Measurements from ENCODE around the gene CNTN1. TPM values are rescaled to one million over a fixed set of nuclear protein-coding genes. Genes with fewer than 3 reads are reported as not detected.

CNTN1 gene
- polyA plus RNA-seq, 1 donor (not counting 4 experiments of a cell fraction or from before 2014, with no cell fraction given): 19.0 TPM

DNA sequence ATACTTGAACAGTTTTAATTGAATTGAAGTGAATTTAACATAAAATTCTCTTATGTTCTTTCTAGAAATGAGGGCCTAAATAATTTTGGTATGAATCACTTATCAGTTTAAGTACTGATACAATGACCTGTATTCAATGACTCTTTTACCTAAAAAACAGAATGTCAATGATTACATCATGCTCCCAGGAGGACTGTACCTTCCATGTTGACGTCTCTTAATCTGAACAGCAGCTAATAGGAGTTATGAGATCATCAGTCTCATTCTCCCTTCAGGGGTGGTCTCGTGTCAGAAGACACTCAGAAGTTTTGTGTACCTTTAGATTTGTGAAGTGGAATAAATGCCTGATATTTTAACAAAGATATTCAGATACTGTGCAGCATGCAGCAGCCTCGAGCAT lies 206.3 kb downstream of the CNTN1 start:
- H3K79me2 ChIP-seq (ENCODE audit: control insufficient read depth, insufficient read depth, low read length): no peaks in the 10 kb centered on the region
- H3K4me3 ChIP-seq (ENCODE audit: control insufficient read depth in 2 of 3, extremely low read depth in 1 of 3, insufficient read depth in 2 of 3, low read depth in 1 of 3, low read length in 3 of 3): no peak overlapping the region
- peaks cover 9% of the 10 kb centered on the region for H3K4me1 ChIP-seq (ENCODE audit: control insufficient read depth, extremely low read depth, insufficient read depth, low read length)
- no peak for FAIRE-seq
- no peaks in the 10 kb centered on the region for H3K27me3 ChIP-seq (ENCODE audit: control insufficient read depth, extremely low read depth, insufficient read depth, low read length)
- no peak overlapping the region for H3K9ac ChIP-seq (ENCODE audit: control insufficient read depth, extremely low read depth, insufficient read depth, low read length)
- H3K36me3 ChIP-seq (ENCODE audit: control insufficient read depth in 2 of 2, extremely low read depth in 1 of 2, insufficient read depth in 2 of 2, low read length in 2 of 2): no peaks in the 10 kb centered on the region
- H3K9me3 ChIP-seq (ENCODE audit: control insufficient read depth, low read depth, low read length): no peaks in the 10 kb centered on the region
- dilution Hi-C loops (cut with MboI; ENCODE audit: extremely low pct_ligation_motif_present, low sequenced_read_pairs): no loop called here
- H2AFZ ChIP-seq (ENCODE audit: control insufficient read depth, low read length): no peak overlapping the region
- no peak for DNase-seq (ENCODE audit: low read depth, low spot score)
- H3K27ac ChIP-seq (ENCODE audit: control insufficient read depth, insufficient read depth, low read length): no peak overlapping the region
- H4K20me1 ChIP-seq (ENCODE audit: control insufficient read depth, extremely low read depth, insufficient read depth, low read length): no peaks in the 10 kb centered on the region
- TF ChIP-seq, protein P1, sequence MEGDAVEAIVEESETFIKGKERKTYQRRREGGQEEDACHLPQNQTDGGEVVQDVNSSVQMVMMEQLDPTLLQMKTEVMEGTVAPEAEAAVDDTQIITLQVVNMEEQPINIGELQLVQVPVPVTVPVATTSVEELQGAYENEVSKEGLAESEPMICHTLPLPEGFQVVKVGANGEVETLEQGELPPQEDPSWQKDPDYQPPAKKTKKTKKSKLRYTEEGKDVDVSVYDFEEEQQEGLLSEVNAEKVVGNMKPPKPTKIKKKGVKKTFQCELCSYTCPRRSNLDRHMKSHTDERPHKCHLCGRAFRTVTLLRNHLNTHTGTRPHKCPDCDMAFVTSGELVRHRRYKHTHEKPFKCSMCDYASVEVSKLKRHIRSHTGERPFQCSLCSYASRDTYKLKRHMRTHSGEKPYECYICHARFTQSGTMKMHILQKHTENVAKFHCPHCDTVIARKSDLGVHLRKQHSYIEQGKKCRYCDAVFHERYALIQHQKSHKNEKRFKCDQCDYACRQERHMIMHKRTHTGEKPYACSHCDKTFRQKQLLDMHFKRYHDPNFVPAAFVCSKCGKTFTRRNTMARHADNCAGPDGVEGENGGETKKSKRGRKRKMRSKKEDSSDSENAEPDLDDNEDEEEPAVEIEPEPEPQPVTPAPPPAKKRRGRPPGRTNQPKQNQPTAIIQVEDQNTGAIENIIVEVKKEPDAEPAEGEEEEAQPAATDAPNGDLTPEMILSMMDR (optimal IDR thresholded peaks at IDR 0.05 in 1 of 3, IDR thresholded peaks at IDR 0.05 in 1 of 3, conservative IDR thresholded peaks at IDR 0.05 in 1 of 3; ENCODE audit: extremely low read depth in 1 of 3, insufficient read depth in 2 of 3, low read length in 3 of 3): no peak
- no peak for TF ChIP-seq EZH2 (IDR thresholded peaks at IDR 0.05; ENCODE audit: low read length)
- no peaks in the 10 kb centered on the region for H3K9me1 ChIP-seq (ENCODE audit: control insufficient read depth, extremely low read depth, insufficient read depth, low read length)
- H3K4me2 ChIP-seq (ENCODE audit: control insufficient read depth, extremely low read depth, insufficient read depth, low read depth, low read length): no peak overlapping the region

DNA sequence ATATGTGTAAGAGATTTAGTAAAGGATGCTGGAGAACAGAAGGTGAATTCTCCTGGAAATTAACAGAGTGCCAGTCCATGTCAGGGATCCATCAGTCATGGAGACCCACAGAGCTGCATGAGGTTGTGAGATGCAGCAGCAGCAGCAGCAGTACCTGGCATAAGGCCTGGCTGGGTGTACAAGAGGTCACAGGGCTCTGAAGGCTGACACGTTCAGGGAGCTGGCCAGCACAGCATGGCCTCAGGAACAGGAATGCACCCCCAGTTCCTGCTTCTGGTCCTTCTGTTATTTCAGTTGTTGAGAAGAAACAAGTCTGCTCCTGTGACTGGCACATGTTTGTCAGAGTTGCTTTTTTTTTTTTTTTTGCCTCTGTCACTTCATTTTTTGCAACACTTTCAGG lies 210.8 kb downstream of the CNTN1 start:
- dilution Hi-C loops (cut with MboI; ENCODE audit: extremely low pct_ligation_motif_present, low sequenced_read_pairs): no loop called here
- no peaks in the 10 kb centered on the region for H4K20me1 ChIP-seq (ENCODE audit: control insufficient read depth, extremely low read depth, insufficient read depth, low read length)
- H3K36me3 ChIP-seq (ENCODE audit: control insufficient read depth in 2 of 2, extremely low read depth in 1 of 2, insufficient read depth in 2 of 2, low read length in 2 of 2): no peaks in the 10 kb centered on the region
- no peak overlapping the region for H3K27ac ChIP-seq (ENCODE audit: control insufficient read depth, insufficient read depth, low read length)
- TF ChIP-seq, protein P1 (optimal IDR thresholded peaks at IDR 0.05 in 1 of 3, IDR thresholded peaks at IDR 0.05 in 1 of 3, conservative IDR thresholded peaks at IDR 0.05 in 1 of 3; ENCODE audit: extremely low read depth in 1 of 3, insufficient read depth in 2 of 3, low read length in 3 of 3): no peak
- no peak for TF ChIP-seq EZH2 (IDR thresholded peaks at IDR 0.05; ENCODE audit: low read length)
- H2AFZ ChIP-seq (ENCODE audit: control insufficient read depth, low read length): no peak overlapping the region
- DNase-seq (ENCODE audit: low read depth, low spot score) (no peak), FAIRE-seq (no peak)
- no peaks in the 10 kb centered on the region for H3K79me2 ChIP-seq (ENCODE audit: control insufficient read depth, insufficient read depth, low read length)
- H3K9me3 ChIP-seq (ENCODE audit: control insufficient read depth, low read depth, low read length): no peaks in the 10 kb centered on the region
- H3K9me1 ChIP-seq (ENCODE audit: control insufficient read depth, extremely low read depth, insufficient read depth, low read length): no peaks in the 10 kb centered on the region
- no peak overlapping the region for H3K4me2 ChIP-seq (ENCODE audit: control insufficient read depth, extremely low read depth, insufficient read depth, low read depth, low read length)
- peaks cover 26% of the 10 kb centered on the region for H3K4me1 ChIP-seq (ENCODE audit: control insufficient read depth, extremely low read depth, insufficient read depth, low read length)
- H3K9ac ChIP-seq (ENCODE audit: control insufficient read depth, extremely low read depth, insufficient read depth, low read length): no peak overlapping the region
- H3K4me3 ChIP-seq (ENCODE audit: control insufficient read depth in 2 of 3, extremely low read depth in 1 of 3, insufficient read depth in 2 of 3, low read depth in 1 of 3, low read length in 3 of 3): no peak overlapping the region
- H3K27me3 ChIP-seq (ENCODE audit: control insufficient read depth, extremely low read depth, insufficient read depth, low read length): no peaks in the 10 kb centered on the region

Measured in keratinocyte (primary cell).